Measurements from ENCODE around the gene ANKS1B. TPM values are rescaled to one million over a fixed set of nuclear protein-coding genes. Genes with fewer than 3 reads are reported as not detected.

Gene ANKS1B
- total RNA-seq, 1 experiment from 2014 or later = 9.7 TPM

DNA sequence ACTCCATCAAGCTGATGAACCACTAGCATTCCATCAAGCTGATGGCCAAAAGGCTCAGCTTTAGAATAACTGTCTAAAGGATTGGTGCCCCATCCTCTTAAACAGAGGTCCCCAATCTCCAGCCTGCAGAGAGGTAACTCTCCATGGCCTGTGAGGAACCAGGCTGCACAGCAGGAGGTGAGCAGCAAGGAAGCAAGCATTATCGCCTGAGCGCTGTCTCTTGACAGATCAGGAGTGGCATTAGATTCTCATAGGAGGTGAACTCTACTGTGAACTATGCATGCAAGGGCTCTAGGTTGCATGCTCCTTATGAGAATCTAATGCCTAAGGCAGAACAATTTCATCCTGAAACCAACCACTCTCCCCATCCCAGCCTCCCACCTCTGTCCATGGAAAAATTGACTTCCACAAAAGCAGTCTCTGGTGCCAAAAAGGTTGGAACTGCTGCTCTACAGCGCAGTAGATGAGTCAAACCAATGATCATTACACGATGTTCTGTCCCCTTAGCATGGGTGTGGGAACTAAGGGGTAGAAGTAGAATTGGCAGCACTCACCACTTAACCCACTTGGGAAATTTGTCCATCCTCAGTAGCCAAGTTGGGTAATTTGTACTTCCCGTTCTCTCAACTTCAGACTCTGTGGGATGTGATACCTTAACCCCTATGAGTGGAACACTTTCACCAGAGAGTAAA is 66.9 kb downstream of the ANKS1B start:
- H3K4me1 ChIP-seq (ENCODE audit: control insufficient read depth, insufficient read depth, low read length) = no peaks in the 10 kb centered on the region
- in situ Hi-C loops (cut with HindIII; ENCODE audit: low pct_unique_long_range_greater_than_20kb, low sequenced_read_pairs) (no loop called here), intact Hi-C loops (cut with micrococcal nuclease; ENCODE audit: unreplicated experiment) (no loop called here)
- H3K27ac ChIP-seq (ENCODE audit: low read length) = no peak overlapping the region
- no peaks in the 10 kb centered on the region for H3K36me3 ChIP-seq (ENCODE audit: control insufficient read depth, insufficient read depth, low read length)
- TF ChIP-seq, protein P1, sequence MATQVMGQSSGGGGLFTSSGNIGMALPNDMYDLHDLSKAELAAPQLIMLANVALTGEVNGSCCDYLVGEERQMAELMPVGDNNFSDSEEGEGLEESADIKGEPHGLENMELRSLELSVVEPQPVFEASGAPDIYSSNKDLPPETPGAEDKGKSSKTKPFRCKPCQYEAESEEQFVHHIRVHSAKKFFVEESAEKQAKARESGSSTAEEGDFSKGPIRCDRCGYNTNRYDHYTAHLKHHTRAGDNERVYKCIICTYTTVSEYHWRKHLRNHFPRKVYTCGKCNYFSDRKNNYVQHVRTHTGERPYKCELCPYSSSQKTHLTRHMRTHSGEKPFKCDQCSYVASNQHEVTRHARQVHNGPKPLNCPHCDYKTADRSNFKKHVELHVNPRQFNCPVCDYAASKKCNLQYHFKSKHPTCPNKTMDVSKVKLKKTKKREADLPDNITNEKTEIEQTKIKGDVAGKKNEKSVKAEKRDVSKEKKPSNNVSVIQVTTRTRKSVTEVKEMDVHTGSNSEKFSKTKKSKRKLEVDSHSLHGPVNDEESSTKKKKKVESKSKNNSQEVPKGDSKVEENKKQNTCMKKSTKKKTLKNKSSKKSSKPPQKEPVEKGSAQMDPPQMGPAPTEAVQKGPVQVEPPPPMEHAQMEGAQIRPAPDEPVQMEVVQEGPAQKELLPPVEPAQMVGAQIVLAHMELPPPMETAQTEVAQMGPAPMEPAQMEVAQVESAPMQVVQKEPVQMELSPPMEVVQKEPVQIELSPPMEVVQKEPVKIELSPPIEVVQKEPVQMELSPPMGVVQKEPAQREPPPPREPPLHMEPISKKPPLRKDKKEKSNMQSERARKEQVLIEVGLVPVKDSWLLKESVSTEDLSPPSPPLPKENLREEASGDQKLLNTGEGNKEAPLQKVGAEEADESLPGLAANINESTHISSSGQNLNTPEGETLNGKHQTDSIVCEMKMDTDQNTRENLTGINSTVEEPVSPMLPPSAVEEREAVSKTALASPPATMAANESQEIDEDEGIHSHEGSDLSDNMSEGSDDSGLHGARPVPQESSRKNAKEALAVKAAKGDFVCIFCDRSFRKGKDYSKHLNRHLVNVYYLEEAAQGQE (IDR thresholded peaks at IDR 0.05; ENCODE audit: insufficient read depth in 1 of 2, low read depth in 2 of 2, low read length in 1 of 2) = no peak
- TF ChIP-seq SIN3A (IDR thresholded peaks at IDR 0.05; ENCODE audit: borderline replicate concordance, insufficient read depth, low read depth, low read length) (no peak), TCF7L2 (IDR thresholded peaks at IDR 0.05; ENCODE audit: low read depth, low read length) (no peak), POLR2AphosphoS5 (IDR thresholded peaks at IDR 0.05; ENCODE audit: low read depth, low read length) (no peak)
- TF ChIP-seq, protein P2, sequence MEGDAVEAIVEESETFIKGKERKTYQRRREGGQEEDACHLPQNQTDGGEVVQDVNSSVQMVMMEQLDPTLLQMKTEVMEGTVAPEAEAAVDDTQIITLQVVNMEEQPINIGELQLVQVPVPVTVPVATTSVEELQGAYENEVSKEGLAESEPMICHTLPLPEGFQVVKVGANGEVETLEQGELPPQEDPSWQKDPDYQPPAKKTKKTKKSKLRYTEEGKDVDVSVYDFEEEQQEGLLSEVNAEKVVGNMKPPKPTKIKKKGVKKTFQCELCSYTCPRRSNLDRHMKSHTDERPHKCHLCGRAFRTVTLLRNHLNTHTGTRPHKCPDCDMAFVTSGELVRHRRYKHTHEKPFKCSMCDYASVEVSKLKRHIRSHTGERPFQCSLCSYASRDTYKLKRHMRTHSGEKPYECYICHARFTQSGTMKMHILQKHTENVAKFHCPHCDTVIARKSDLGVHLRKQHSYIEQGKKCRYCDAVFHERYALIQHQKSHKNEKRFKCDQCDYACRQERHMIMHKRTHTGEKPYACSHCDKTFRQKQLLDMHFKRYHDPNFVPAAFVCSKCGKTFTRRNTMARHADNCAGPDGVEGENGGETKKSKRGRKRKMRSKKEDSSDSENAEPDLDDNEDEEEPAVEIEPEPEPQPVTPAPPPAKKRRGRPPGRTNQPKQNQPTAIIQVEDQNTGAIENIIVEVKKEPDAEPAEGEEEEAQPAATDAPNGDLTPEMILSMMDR (IDR thresholded peaks at IDR 0.05) = no peak
- no TSS peak for BruUV-seq (replicated peaks)
- H3K27me3 ChIP-seq (ENCODE audit: control insufficient read depth, insufficient read depth, low read length) = no peaks in the 10 kb centered on the region
- H3K4me3 ChIP-seq (ENCODE audit: low read depth in 2 of 2, low read length in 2 of 2) = no peak overlapping the region
- ATAC-seq (no peak), DNase-seq (ENCODE audit: low read depth, low spot score) (no peak)
- POLR2A ChIA-PET = no interaction called here
- H3K9me3 ChIP-seq (ENCODE audit: control insufficient read depth, insufficient read depth, low read depth, low read length) = no peaks in the 10 kb centered on the region
- CTCF ChIA-PET = no interaction called here

DNA sequence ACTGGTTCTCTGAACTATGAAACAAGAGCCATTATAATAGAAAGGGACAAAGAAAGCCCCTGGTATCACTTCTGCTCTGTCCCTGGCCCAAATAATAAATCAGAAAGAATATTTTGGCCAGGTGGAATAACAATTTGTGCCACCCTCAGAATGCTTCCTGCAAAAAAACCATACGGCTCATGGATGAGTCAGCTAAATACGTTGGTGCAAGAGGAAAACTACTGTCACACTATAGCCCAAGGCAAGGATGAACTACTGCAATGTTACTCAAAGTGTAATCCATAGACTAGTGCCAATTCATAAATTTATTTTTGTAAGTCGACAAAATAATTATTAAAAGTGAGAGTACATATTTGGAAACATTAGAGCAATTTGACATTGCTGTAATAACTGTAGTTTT is 68.2 kb downstream of the ANKS1B start:
- Histone ChIP-seq H3K36me3 (ENCODE audit: control insufficient read depth, insufficient read depth, low read length) (no peaks in the 10 kb centered on the region), H3K27ac (ENCODE audit: low read length) (no peak overlapping the region), H3K4me3 (ENCODE audit: low read depth in 2 of 2, low read length in 2 of 2) (no peak overlapping the region), H3K4me1 (ENCODE audit: control insufficient read depth, insufficient read depth, low read length) (peaks cover 1% of the 10 kb centered on the region; the same call in 1 of the 2 replicates), H3K27me3 (ENCODE audit: control insufficient read depth, insufficient read depth, low read length) (no peaks in the 10 kb centered on the region), H3K9me3 (ENCODE audit: control insufficient read depth, insufficient read depth, low read depth, low read length) (no peaks in the 10 kb centered on the region)
- no TSS peak for BruUV-seq (replicated peaks)
- intact Hi-C loops (cut with micrococcal nuclease; ENCODE audit: unreplicated experiment) (no loop called here), in situ Hi-C loops (cut with HindIII; ENCODE audit: low pct_unique_long_range_greater_than_20kb, low sequenced_read_pairs) (no loop called here)
- no peak for DNase-seq (ENCODE audit: low read depth, low spot score)
- TF ChIP-seq SIN3A (IDR thresholded peaks at IDR 0.05; ENCODE audit: borderline replicate concordance, insufficient read depth, low read depth, low read length) (no peak), POLR2AphosphoS5 (IDR thresholded peaks at IDR 0.05; ENCODE audit: low read depth, low read length) (no peak), TCF7L2 (IDR thresholded peaks at IDR 0.05; ENCODE audit: low read depth, low read length) (no peak)
- TF ChIP-seq, protein P1 (IDR thresholded peaks at IDR 0.05; ENCODE audit: insufficient read depth in 1 of 2, low read depth in 2 of 2, low read length in 1 of 2) = no peak
- TF ChIP-seq, protein P2 (IDR thresholded peaks at IDR 0.05) = no peak
- ATAC-seq = no peak
- POLR2A ChIA-PET = no interaction called here
- CTCF ChIA-PET = no interaction called here
